Left ventricle myocardium superior (tissue), 1 donor: ENCODE results near the gene CACYBP. TPM values are rescaled to one million over a fixed set of nuclear protein-coding genes. Genes with fewer than 3 reads are reported as not detected.

ENCODE experiments used
- ATAC-seq: fragments of 200-7000 bp; cut with Tn5 transposase; one replicate; pipeline ENCODE4 v1.9.1; 2020; ENCODE audit warnings: mild to moderate bottlenecking, moderate library complexity
- DNase-seq: peaks from one replicate; pipeline ENCODE4 v3.0.0-alpha.2; 2020
- intact Hi-C: fragments of 100-400 bp; cut with micrococcal nuclease; formaldehyde crosslinking; loops from one replicate; pipeline ENCODE4 v1.11.0; 2022
- long read RNA-seq: library from polyadenylated mRNA; unstranded; transcript quantifications from one replicate; pipeline ENCODE4 v2.0.0, GENCODE V29; 2021
- total RNA-seq: library from RNA; stranded (reverse); fragmentation: NEBNext Ultra II Directional; extraction: Animal tissue kit (Norgen Biotek cat#: 25700); gene quantifications from one replicate; pipeline ENCODE4 v1.2.1, GENCODE V29; 2021
- donor health status: DM: no; HTN: yes; CAD: no; lungs with severe emphysema.

Gene CACYBP, protein sequence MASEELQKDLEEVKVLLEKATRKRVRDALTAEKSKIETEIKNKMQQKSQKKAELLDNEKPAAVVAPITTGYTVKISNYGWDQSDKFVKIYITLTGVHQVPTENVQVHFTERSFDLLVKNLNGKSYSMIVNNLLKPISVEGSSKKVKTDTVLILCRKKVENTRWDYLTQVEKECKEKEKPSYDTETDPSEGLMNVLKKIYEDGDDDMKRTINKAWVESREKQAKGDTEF
- 92.5 TPM for total RNA-seq
- long read RNA-seq, transcript CACYBP-201 (6 exons, 2,766 nt): major isoform, 137 of 141 reads
- long read RNA-seq, partial matches to known transcripts: 0 of 141 reads
- long read RNA-seq, other reads (novel, unspliced or antisense): 3 of 141 reads

GRCh38 chr1:174999936-175000696 lies at the start of gene CACYBP:
Gene CACYBP, plus strand, starts transcription at chr1:174999947. Its CDS starts 234 bp downstream, at chr1:175000181.
- DNase-seq (peak; percentile 70), ATAC-seq (peak; percentile 35)
- intact Hi-C loops: loop anchor here (5.0 kb wide), 1 partner anchor 228 kb away; no protein-coding TSS in a partner anchor

GRCh38 chr1:174953285-174954072 lies 46.3 kb upstream of the CACYBP start:
- DNase-seq (no peak), ATAC-seq (peak; percentile 33)
- intact Hi-C loops: no loop called here

DNA sequence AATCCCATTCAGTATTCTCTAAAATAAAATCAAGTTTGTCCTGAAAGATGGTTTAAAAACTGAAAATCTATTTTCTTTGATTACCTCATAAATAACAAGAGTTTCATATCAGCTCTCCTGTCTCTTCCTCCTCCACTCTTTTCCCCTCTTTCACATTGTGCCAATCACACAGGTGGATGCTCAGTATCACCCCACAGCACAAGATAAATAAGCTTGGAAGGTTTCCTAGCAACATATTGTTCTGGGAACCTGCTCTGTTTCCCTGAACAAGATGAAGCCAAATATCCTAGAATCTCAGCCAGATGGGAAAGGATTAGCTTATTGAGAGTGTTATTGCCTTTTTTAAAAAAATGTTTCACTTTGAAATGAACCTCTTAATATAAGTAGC lies 45.7 kb upstream of the CACYBP start:
- DNase-seq: no peak
- intact Hi-C loops: no loop called here
- ATAC-seq: peak; percentile 53

DNA sequence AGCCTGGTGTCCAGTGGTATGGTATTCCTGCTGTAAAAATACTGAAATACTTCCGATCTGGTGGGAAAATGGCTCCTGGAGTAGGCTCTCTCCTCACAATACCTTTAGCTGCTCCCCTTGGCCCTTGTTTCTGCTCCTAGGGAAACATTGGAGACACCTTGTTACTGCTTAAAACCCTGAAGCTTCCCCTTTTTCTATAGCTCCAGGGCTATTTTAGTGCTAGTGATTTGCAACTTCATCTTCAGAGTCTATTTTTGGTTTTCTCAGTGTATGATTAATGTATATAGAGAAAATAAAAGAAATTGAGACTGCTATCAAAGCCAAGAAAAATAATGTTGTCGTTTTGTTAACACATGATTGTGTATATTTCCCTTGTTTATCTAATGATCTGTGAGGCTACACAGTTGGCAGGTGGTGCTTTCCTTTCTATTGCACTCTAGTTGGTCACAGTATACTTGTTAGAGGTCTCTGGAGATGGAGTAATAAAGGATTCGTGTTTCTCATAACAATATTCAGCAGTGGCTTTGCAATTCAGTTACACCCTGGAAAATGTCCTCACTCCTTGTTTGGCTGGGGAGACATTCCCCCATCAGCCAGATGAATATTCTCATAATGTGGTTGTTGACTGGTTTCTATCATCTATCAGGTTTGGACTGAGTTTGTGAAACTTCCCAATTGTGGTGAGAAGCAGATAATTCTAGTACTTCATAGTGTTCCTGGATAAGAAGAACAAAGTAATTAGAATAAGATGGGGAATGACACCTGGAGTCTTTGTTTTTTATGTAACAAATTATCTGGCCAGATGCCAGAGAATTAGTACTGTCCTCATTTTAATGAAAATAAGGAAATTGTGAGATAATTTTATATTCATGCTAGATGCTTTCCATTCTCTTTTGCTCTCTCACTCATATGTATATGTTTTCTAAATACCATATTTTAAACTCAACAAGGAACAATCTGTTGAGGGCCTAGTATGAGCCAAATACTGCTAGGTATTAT lies 44.8 kb upstream of the CACYBP start:
- DNase-seq: no peak
- no peak for ATAC-seq
- intact Hi-C loops: no loop called here

- no peak for DNase-seq
- intact Hi-C loops: no loop called here
- no peak for ATAC-seq
These were observed 43.7 kb upstream of the CACYBP start for GRCh38 chr1:174956086-174956485.

- intact Hi-C loops: no loop called here
- no peak for ATAC-seq
- DNase-seq: no peak
These were observed 42.8 kb upstream of the CACYBP start for GRCh38 chr1:174956976-174957375.

DNA sequence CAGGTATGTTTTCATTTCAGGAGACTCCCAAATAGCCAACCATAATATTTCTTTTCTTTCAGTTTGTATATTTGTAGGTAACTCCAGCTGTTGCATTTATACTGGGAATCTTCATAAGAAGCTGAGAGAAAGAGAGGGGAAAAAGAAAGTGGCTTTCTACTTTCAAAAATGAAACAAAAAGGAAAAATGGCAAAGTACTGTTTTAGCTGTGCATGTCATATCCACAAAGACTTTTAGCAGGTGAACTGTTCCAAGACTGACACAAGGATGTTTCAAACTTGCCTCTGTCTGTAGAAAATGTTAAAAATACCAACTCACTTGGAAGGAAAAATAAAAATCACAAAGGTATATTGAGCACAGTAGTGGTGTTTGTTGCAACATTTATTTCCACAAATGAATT lies 41.9 kb upstream of the CACYBP start:
- intact Hi-C loops: no loop called here
- no peak for ATAC-seq
- DNase-seq: no peak

DNA sequence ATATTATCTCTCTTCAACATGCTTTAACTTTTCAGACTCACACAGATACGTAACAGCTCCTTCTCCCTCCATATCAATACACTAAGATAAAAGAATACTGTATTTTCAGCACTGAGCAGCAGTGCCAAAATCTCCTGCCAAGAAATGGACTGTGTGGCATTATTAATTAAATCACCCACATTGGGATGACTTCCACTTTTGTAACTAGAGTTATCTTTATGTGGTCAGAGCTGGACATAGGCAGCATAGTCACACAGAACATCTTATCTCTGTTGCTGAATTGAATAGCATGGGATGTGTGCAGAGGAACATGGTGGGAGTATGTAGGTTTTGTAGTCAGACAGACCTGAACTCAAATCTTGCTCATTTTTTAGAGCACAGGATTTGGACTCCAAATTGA lies 41.4 kb upstream of the CACYBP start:
- no peak for ATAC-seq
- intact Hi-C loops: no loop called here
- DNase-seq: no peak

DNA sequence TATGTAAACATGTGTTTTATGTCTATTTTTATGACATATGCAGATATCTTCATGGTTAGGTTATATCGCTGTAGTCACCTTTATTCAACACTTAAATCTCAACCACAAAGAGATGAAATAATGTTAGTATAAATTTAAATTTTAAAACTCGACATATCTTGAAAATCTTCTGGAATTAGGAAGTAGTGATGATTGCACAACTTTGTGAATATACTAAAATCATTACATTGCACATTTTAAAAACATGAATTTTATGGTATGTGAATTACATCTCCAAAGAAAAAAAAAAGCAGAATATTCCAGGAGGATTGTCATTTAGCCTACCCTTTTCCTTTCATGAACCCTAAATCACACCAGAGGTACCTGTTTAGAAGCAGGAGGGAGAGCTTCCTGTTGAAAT lies 39.4 kb upstream of the CACYBP start:
- ATAC-seq (no peak), DNase-seq (no peak)
- intact Hi-C loops: no loop called here

DNA sequence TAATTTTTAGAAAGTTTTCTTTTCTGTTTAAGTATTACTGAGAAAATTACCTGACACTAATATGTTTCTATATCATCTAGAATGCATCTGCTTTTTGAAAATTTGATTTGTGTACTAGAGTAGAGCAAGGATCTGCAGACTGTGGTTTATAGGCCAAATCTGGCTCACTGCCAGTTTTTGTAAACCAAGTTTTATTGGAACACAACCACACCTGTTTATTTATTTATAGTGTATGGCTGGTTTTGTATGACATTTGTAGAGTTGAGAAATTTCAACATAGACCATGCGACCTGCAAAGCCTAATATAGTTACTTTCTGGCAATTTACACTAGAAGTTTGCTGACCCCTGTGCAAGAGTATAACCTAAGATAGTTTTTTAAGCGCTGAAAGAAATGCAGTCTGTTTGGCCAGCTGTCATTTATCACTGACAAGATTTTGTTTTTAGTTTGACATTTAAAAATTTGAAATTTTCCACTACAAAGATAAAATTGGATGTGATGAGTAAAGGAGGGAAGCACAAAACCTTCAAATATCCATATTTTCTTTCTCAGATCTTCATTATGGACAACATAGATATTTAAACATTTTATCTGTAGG lies 36.1 kb upstream of the CACYBP start:
- no peak for ATAC-seq

GRCh38 chr1:174964261-174964971 lies 35.3 kb upstream of the CACYBP start:
- intact Hi-C loops: no loop called here
- peak; percentile 64 for ATAC-seq
- DNase-seq: no peak

More for the DNA sequence above, 36.1 kb upstream of the CACYBP start:
- no peak for DNase-seq
- intact Hi-C loops: no loop called here

DNA sequence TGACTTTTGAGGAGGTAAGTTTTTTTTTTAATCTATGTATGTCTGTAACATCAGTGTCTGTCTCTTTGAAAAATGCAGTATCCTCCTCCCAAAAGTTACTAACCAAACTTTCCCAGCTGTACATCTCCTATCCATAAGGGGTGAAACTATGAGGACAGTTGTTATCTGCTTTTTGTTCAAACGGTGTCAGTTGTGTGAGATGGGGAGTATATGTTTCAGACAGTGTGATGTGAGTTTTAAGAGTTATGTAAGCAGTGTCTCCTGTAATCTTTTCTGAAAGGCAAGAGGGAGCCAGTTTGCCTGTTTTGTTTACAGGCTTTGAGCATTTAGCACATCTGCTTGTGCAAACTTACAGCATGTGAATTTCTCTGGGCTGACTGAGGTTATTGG lies 34.8 kb upstream of the CACYBP start:
- intact Hi-C loops: no loop called here
- ATAC-seq (peak; percentile 62), DNase-seq (no peak)

DNA sequence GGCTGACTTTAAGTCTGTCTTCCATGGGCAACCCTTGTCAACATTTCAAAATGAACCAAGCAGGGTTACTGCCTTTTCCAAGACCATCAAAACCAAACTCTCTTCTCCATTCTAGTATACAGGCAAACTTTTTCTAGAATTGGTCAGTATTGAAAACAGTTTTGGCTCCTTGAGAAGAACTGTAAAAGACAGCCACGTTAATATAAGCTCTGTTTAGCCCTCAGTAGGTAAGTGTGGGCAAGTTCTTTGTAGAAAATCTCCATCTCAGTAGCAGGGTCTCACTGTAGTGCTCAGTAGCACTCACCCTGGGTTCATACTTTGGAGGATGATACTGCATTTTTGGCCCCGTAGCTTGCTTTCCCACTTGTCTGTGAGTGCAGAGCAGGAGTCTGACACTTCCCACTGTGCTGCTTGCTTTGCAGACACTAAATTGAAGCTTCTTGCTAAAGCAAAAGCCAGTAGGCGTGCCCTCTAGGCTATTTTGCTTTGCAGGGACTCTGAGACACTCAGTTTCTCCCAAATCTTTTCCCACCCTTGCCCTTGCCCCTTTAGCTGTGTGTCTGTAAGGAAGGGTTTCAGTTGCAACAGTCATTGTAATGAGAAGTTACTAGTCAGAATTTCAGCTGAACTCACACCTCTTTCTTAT lies 34.3 kb upstream of the CACYBP start:
- ATAC-seq (peak; percentile 60), DNase-seq (no peak)
- intact Hi-C loops: no loop called here

GRCh38 chr1:174966008-174966572 lies 33.7 kb upstream of the CACYBP start:
- intact Hi-C loops: no loop called here
- ATAC-seq: no peak
- DNase-seq: no peak

GRCh38 chr1:174967845-174968705 lies 31.7 kb upstream of the CACYBP start:
- no peak for ATAC-seq
- intact Hi-C loops: no loop called here
- no peak for DNase-seq

DNA sequence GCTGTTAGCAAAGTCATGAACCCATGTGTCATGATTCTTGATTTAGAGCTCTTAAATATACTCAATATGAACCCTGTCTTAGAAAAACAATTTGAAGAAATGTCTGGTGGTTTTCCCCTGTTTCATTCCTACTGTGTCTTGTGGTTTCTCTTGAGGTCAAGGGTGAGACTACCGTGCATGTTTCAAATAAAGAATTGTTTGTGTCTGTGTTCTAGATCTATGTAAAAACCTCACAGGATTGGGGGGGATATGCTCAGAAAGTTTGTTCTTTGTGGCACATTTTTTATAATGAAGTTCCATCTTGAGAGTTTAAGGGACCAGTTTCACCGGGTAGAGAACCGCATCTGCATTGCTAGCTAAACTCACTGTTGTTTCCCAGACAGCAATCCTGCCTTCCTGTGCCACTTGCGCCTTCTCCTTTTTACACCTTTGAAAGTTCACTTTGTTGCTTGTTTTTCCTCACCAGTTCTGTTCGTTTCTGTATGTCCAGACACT lies 30.9 kb upstream of the CACYBP start:
- DNase-seq (no peak), ATAC-seq (no peak)
- intact Hi-C loops: no loop called here
